H1 (cell line): ENCODE measurements around the gene IFITM10. TPM values are rescaled to one million over a fixed set of nuclear protein-coding genes. Genes with fewer than 3 reads are reported as not detected.

ENCODE experiments used
- CTCF ChIA-PET: fragments of 300-600 bp; sonication (Branson Sonifier 250); formaldehyde crosslinking; loops from one replicate; lab custom pipeline; 2021; ENCODE audit not compliant: partially characterized antibody; lab: Charles Lee
- POLR2A ChIA-PET: fragments of 300-600 bp; sonication (Branson Sonifier 250); formaldehyde crosslinking; loops from one replicate; lab custom pipeline; 2021; ENCODE audit warnings: inconsistent platforms; ENCODE audit not compliant: partially characterized antibody; lab: Charles Lee
- DNase-seq, 2 experiments: peaks; one replicate each; pipeline versions ENCODE4 v3.0.0 to v3.0.0-alpha.2; 2010 to 2022; ENCODE audit warnings: low spot score in 2 of 2, low read depth in 1 of 2, mixed read lengths in 1 of 2
- FAIRE-seq: peaks from 2 replicates; lab custom pipeline; 2011; peaks lifted over from hg19 to GRCh38; lab: Jason Lieb, UNC
- H2AFZ ChIP-seq: 2 replicates; pipeline ENCODE4 v1.8.1; 2012; ENCODE audit warnings: low read length, inconsistent platforms
- H2AK5ac ChIP-seq: 2 replicates; pipeline ENCODE4 v1.6.1; 2013; ENCODE audit warnings: low read depth, low read length
- H2BK120ac ChIP-seq: replicated peaks from 2 replicates; pipeline ENCODE3; 2013; ENCODE audit warnings: low read depth, low read length, inconsistent platforms
- H2BK12ac ChIP-seq: 2 replicates; pipeline ENCODE4 v1.6.1; 2013; ENCODE audit warnings: low read depth, low read length
- H2BK15ac ChIP-seq: 2 replicates; pipeline ENCODE4 v1.6.1; 2013; ENCODE audit warnings: low read length
- H2BK20ac ChIP-seq: 2 replicates; pipeline ENCODE4 v1.6.1; 2013; ENCODE audit warnings: low read length
- H2BK5ac ChIP-seq: 2 replicates; pipeline ENCODE4 v1.6.1; 2013; ENCODE audit warnings: low read depth, low read length
- H3K14ac ChIP-seq: 2 replicates; pipeline ENCODE4 v1.6.1; 2013; ENCODE audit warnings: inconsistent platforms; ENCODE audit not compliant: insufficient read length
- H3K18ac ChIP-seq: 2 replicates; pipeline ENCODE4 v1.6.1; 2013; ENCODE audit warnings: low read length; ENCODE audit errors: extremely low read depth
- H3K23ac ChIP-seq: 2 replicates; pipeline ENCODE4 v1.6.1; 2013; ENCODE audit warnings: inconsistent platforms; ENCODE audit not compliant: insufficient read length
- H3K23me2 ChIP-seq: 2 replicates; pipeline ENCODE4 v1.6.1; 2013; ENCODE audit warnings: low read depth, low read length
- H3K27ac ChIP-seq: 2 replicates; pipeline ENCODE4 v1.6.1; 2011; ENCODE audit warnings: low read depth, low read length, inconsistent platforms
- H3K27me3 ChIP-seq, 4 experiments: replicated peaks in 1 of 4; 1 replicate in 1 of 4; 2 replicates in 3 of 4; pipeline versions ENCODE4 v1.6.1 to v1.8.1; 2011 to 2013; ENCODE audit warnings: low read length in 3 of 4, mild to moderate bottlenecking in 3 of 4, inconsistent platforms in 2 of 4, mixed read lengths in 2 of 4, moderate library complexity in 1 of 4; ENCODE audit not compliant: control insufficient read depth in 3 of 4, insufficient read depth in 3 of 4; ENCODE audit errors: extremely low read depth in 1 of 4
- H3K36me3 ChIP-seq, 4 experiments: 2 replicates each; pipeline versions ENCODE4 v1.6.1 to v1.8.1; 2011 to 2013; ENCODE audit warnings: mild to moderate bottlenecking in 4 of 4, low read length in 3 of 4, moderate library complexity in 2 of 4, control low read depth in 1 of 4, inconsistent platforms in 1 of 4; ENCODE audit not compliant: insufficient read depth in 4 of 4, control insufficient read depth in 2 of 4
- H3K4ac ChIP-seq: replicated peaks from 2 replicates; pipeline ENCODE3; 2013; ENCODE audit warnings: low read length, low read depth, mixed read lengths, inconsistent platforms; ENCODE audit not compliant: insufficient read length
- H3K4me1 ChIP-seq, 4 experiments: replicated peaks in 1 of 4; 1 replicate in 1 of 4; 2 replicates in 3 of 4; pipeline versions ENCODE4 v1.6.1 to v1.8.1; 2011 to 2013; ENCODE audit warnings: low read length in 3 of 4, inconsistent platforms in 2 of 4, mixed read lengths in 1 of 4; ENCODE audit not compliant: insufficient read depth in 4 of 4, control insufficient read depth in 3 of 4
- H3K4me2 ChIP-seq, 2 experiments: 2 replicates each; pipeline versions ENCODE4 v1.6.1 to v1.8.1; 2011 to 2013; ENCODE audit warnings: low read depth in 2 of 2, low read length in 2 of 2, control low read depth in 1 of 2, inconsistent platforms in 1 of 2, mild to moderate bottlenecking in 1 of 2; ENCODE audit not compliant: insufficient read depth in 1 of 2
- H3K4me3 ChIP-seq, 4 experiments: fragments of 200-600, 300-600 bp in 1 of 4; sonication (generic), shearing (Covaris generic), sonication (Bioruptor Twin) in 1 of 4; 2 replicates each; pipeline versions ENCODE4 v1.5.1 to v1.8.1; 2011 to 2016; ENCODE audit warnings: low read length in 4 of 4, low read depth in 3 of 4, control low read depth in 2 of 4, inconsistent platforms in 2 of 4, mild to moderate bottlenecking in 2 of 4, mixed read lengths in 1 of 4, moderate library complexity in 1 of 4; ENCODE audit not compliant: insufficient read depth in 2 of 4; ENCODE audit errors: extremely low read depth in 1 of 4
- H3K56ac ChIP-seq: replicated peaks from 2 replicates; pipeline ENCODE3; 2013; ENCODE audit warnings: low read depth, mild to moderate bottlenecking, mixed read lengths, low read length, inconsistent platforms; ENCODE audit not compliant: insufficient read length
- H3K79me1 ChIP-seq: 2 replicates; pipeline ENCODE4 v1.6.1; 2013; ENCODE audit warnings: low read depth, low read length, control low read depth
- H3K79me2 ChIP-seq, 2 experiments: 2 replicates each; pipeline versions ENCODE4 v1.6.1 to v1.8.1; 2012 to 2013; ENCODE audit warnings: low read length in 2 of 2, mild to moderate bottlenecking in 2 of 2, inconsistent platforms in 1 of 2; ENCODE audit not compliant: insufficient read depth in 2 of 2, control insufficient read depth in 1 of 2
- H3K9ac ChIP-seq, 4 experiments: replicated peaks in 1 of 4; 1 replicate in 1 of 4; 2 replicates in 3 of 4; pipeline versions ENCODE4 v1.6.1 to v1.8.1; 2011 to 2013; ENCODE audit warnings: low read depth in 3 of 4, low read length in 3 of 4, control low read depth in 2 of 4, mild to moderate bottlenecking in 2 of 4, moderate library complexity in 2 of 4, inconsistent platforms in 1 of 4; ENCODE audit errors: extremely low read depth in 1 of 4
- H3K9me3 ChIP-seq, 2 experiments: 2 replicates each; pipeline versions ENCODE4 v1.6.1 to v1.8.1; 2012 to 2013; ENCODE audit warnings: mild to moderate bottlenecking in 2 of 2, moderate library complexity in 2 of 2, control low read depth in 1 of 2, inconsistent platforms in 1 of 2, low read depth in 1 of 2, low read length in 1 of 2, mixed read lengths in 1 of 2; ENCODE audit not compliant: insufficient read depth in 2 of 2
- H4K20me1 ChIP-seq, 2 experiments: replicated peaks in 1 of 2; 2 replicates each; pipeline versions ENCODE3 to v1.8.1; 2011 to 2013; ENCODE audit warnings: inconsistent platforms in 2 of 2, low read length in 2 of 2, mild to moderate bottlenecking in 1 of 2; ENCODE audit not compliant: insufficient read depth in 2 of 2, control insufficient read depth in 1 of 2
- H4K5ac ChIP-seq: 2 replicates; pipeline ENCODE4 v1.6.1; 2013; ENCODE audit warnings: low read length, low read depth, mixed read lengths, inconsistent platforms; ENCODE audit not compliant: insufficient read length
- H4K8ac ChIP-seq: 2 replicates; pipeline ENCODE4 v1.8.0; 2013; ENCODE audit warnings: mild to moderate bottlenecking, moderate library complexity, low read length, inconsistent platforms; ENCODE audit not compliant: insufficient read depth; ENCODE audit errors: extremely low read depth
- H4K91ac ChIP-seq: replicated peaks from 2 replicates; pipeline ENCODE3; 2013; ENCODE audit warnings: low read length, mixed read lengths, inconsistent platforms; ENCODE audit not compliant: insufficient read length
- CHD2 ChIP-seq: IDR thresholded peaks from 2 replicates; pipeline ENCODE4 v1.6.1; 2012; ENCODE audit warnings: low read length, improper control_type of control experiment
- KDM1A ChIP-seq: fragments of 200-600, 300-600 bp; sonication (generic); IDR thresholded peaks from 2 replicates; pipeline ENCODE4 v1.7.1; 2016; ENCODE audit warnings: mild to moderate bottlenecking, low read length, borderline replicate concordance
- POLR2A ChIP-seq, 2 experiments: IDR thresholded peaks; 1 replicate in 1 of 2; 2 replicates in 1 of 2; pipeline ENCODE4 v1.6.1; 2011; ENCODE audit warnings: low read depth in 2 of 2, low read length in 2 of 2, mild to moderate bottlenecking in 2 of 2; ENCODE audit errors: control extremely low read depth in 1 of 2
- TCF12 ChIP-seq: IDR thresholded peaks from 2 replicates; pipeline ENCODE4 v1.6.1; 2011; ENCODE audit warnings: low read depth, mild to moderate bottlenecking, low read length
- WGBS, 2 experiments: shearing (Covaris generic) in 1 of 2; methylation state at CpG; one replicate each; pipeline versions ENCODE4 v1.1.6 to v1.1.7; 2013 to 2015; ENCODE audit warnings: low lambda C conversion rate in 2 of 2, mixed read lengths in 2 of 2, inconsistent platforms in 1 of 2, low coverage in 1 of 2, missing lambda C conversion rate in 1 of 2; ENCODE audit not compliant: insufficient replicate concordance in 2 of 2, insufficient coverage in 1 of 2, insufficient read length in 1 of 2; ENCODE audit errors: extremely low coverage in 1 of 2, missing lambda C conversion rate in 1 of 2; 5-methylcytosine and 5-hydroxymethylcytosine counted together
- polyA plus RNA-seq, 7 experiments: library from polyadenylated mRNA; depleted of rRNA in 3 of 7; stranded (reverse) in 5 of 7; unstranded in 2 of 7; fragments of >200 nt in 5 of 7; fragments of 200-250 nt in 2 of 7; gene quantifications; 1 replicate in 5 of 7; 2 replicates in 1 of 7; 4 replicates in 1 of 7; pipeline versions ENCODE4 v1.2.1 to v1.2.3, GENCODE V29; 2011 to 2013; ENCODE audit warnings: missing spikeins in 2 of 7, mixed read lengths in 2 of 7
- total RNA-seq: library from RNA; stranded (reverse); fragmentation: NEBNext Ultra II Directional; extraction: Animal tissue kit (Norgen Biotek cat#: 25700); gene quantifications from 2 replicates; pipeline ENCODE4 v1.2.1, GENCODE V29; 2021

IFITM10 gene
- total and polyA plus RNA-seq, 2 of the 8 experiments (the other 6 are each of a cell fraction or from before 2014, with no cell fraction given), result 0.08 to 0.22 TPM

DNA sequence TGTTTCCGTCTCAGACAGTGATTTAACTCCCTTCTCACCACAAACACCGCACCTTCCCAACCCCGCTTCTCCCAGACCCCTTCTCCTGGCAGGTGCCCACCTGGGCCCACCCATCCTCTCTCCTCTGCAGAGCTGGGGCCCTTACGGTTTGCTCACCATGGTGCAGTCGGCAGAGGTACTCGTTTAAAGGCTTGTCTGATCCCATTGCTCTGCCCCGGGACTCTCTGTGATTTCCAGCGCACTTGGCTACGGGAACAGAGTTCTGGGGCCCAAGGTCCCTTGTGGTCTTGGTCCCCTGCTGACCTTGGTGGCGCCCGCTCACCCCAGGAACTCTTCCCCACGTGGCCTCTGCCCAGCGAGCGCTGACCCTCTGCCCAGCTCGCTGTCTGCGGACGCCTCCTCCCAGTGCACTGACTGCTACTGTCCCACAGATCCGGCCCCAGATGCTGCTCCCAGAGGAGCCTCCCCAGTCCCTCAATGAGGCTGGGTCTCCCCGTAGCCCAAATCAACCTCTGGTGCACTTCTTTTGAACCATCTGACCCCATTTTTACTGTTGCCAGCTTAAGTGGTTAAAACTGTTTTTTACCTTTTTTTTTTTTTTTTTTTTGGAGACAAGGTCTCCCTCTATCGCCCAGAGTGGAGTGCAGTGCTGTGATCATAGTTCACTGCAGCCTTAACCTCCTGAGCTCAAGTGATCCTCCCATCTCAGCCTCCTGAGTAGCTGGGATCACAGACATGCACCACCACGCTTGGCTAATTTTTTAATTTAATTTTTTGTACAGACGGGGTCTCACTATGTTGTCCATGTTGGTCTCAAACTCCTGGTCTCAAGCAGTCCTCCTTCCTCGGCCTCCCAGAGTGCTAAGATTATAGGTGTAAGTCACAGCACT lies 34.6 kb upstream of the IFITM10 start:
- Histone ChIP-seq H4K5ac (no peak overlapping the region), H2BK12ac (no peak overlapping the region), H3K9me3 (no peaks in the 10 kb centered on the region), H3K9ac (no peak overlapping the region), H4K8ac (peak overlapping the region; percentile 91), H3K4ac (no peak overlapping the region), H3K4me3 (no peak overlapping the region), H3K23me2 (no peaks in the 10 kb centered on the region), H2BK15ac (no peak overlapping the region), H2BK20ac (no peak overlapping the region), H3K23ac (no peak overlapping the region), H3K36me3 (no peaks in the 10 kb centered on the region), H3K27me3 (peaks cover 0 to 3% (median 0%) of the 10 kb centered on the region in 4 experiments; a peak in 2 of 7 replicates), H2BK120ac (no peak overlapping the region), H2AK5ac (no peak overlapping the region), H3K79me2 (no peaks in the 10 kb centered on the region), H2BK5ac (no peak overlapping the region), H3K56ac (no peak overlapping the region), H4K91ac (no peak overlapping the region), H2AFZ (no peak overlapping the region), H3K18ac (peak overlapping the region; percentile 32; the same call in 1 of the 2 replicates), H3K4me1 (peaks cover 2 to 10% (median 4%) of the 10 kb centered on the region in 4 experiments; a peak in 6 of 7 replicates), H4K20me1 (no peaks in the 10 kb centered on the region), H3K14ac (no peak overlapping the region), H3K79me1 (no peaks in the 10 kb centered on the region), H3K4me2 (no peak overlapping the region)
- CTCF ChIA-PET, result interaction anchor here (0.8 to 4.2 kb wide), 7 partner anchors 8 to 366 kb away, joined by 3 to 21 read pairs (median 5); no protein-coding TSS in a partner anchor
- WGBS, 2 experiments, result 90% methylated on average over 22 of the region's 23 CpGs; no CpG with 5 or more reads in 1 of the 2 experiments
- DNase-seq, result no peak
- FAIRE-seq, result no peak
- POLR2A ChIA-PET, result no interaction called here
- TF ChIP-seq POLR2A (IDR thresholded peaks at IDR 0.05; ENCODE audit: control extremely low read depth in 1 of 2, low read depth in 2 of 2, low read length in 2 of 2) (no peak), KDM1A (peak; percentile 58; the same call in 1 of the 2 replicates), TCF12 (no peak), CHD2 (no peak)
- TF ChIP-seq, all 59 proteins: peak for 1
- H3K27ac ChIP-seq, result no peak overlapping the region
